ENCODE results near the gene CACNA1C. TPM values are rescaled to one million over a fixed set of nuclear protein-coding genes. Genes with fewer than 3 reads are reported as not detected.

Gene CACNA1C
- total and polyA plus RNA-seq, 2 donors (not counting 1 experiment from before 2014, with no cell fraction given): 0.01 to 0.02 TPM

GRCh38 chr12:2578211-2578610 is 525.4 kb downstream of the CACNA1C start:
- Histone ChIP-seq H4K20me1 (ENCODE audit: control insufficient read depth, insufficient read depth, low read length, poor library complexity, severe bottlenecking) (no peaks in the 10 kb centered on the region), H3K9me3 (ENCODE audit: control extremely low read depth in 1 of 3, control insufficient read depth in 2 of 3, insufficient read depth in 1 of 3, low read length in 2 of 3) (no peaks in the 10 kb centered on the region), H3K9ac (ENCODE audit: low read length) (no peak overlapping the region), H2AFZ (ENCODE audit: insufficient read depth, low read depth, low read length, poor library complexity, severe bottlenecking) (no peak overlapping the region), H3K4me3 (ENCODE audit: control extremely low read depth in 1 of 5, extremely low read depth in 1 of 5, insufficient read depth in 1 of 5, low read depth in 2 of 5, low read length in 4 of 5) (no peak overlapping the region), H3K27me3 (replicated peaks in 1 of 4; ENCODE audit: control extremely low read depth in 1 of 4, control insufficient read depth in 3 of 4, insufficient read depth in 4 of 4, low read length in 3 of 4) (peaks cover 0 to 9% (median 2%) of the 10 kb centered on the region in 4 experiments), H3K36me3 (replicated peaks in 1 of 2; ENCODE audit: control extremely low read depth in 1 of 2, control insufficient read depth in 1 of 2, extremely low read depth in 1 of 2, insufficient read depth in 2 of 2, low read length in 1 of 2) (no peaks in the 10 kb centered on the region), H3K27ac (ENCODE audit: low read length in 2 of 2) (no peak overlapping the region), H3K4me1 (ENCODE audit: control insufficient read depth in 2 of 2, insufficient read depth in 2 of 2, low read length in 2 of 2) (no peaks in the 10 kb centered on the region), H3K79me2 (ENCODE audit: control insufficient read depth, insufficient read depth, low read length) (no peaks in the 10 kb centered on the region), H3K4me2 (replicated peaks; ENCODE audit: low read depth, low read length, poor library complexity, severe bottlenecking) (no peak overlapping the region)
- intact Hi-C loops (cut with micrococcal nuclease): no loop called here
- Mint-ChIP-seq H3K27me3 (peaks cover 33% of the 10 kb centered on the region), H3K4me3 (no peak overlapping the region), H3K9me3 (ENCODE audit: insufficient read depth) (no peaks in the 10 kb centered on the region), H3K27ac (no peak overlapping the region), H3K4me1 (peaks cover 3% of the 10 kb centered on the region)
- WGBS (ENCODE audit: insufficient coverage): 96% methylated on average over 9 of the region's 9 CpGs
- POLR2A ChIA-PET: no interaction called here
- CTCF ChIA-PET: interaction anchor here (1.4 kb wide), 1 partner anchor 10 kb away, joined by 4 read pairs; no protein-coding TSS in a partner anchor
- no peak for ATAC-seq (ENCODE audit: low read depth)
- TF ChIP-seq, protein P1, sequence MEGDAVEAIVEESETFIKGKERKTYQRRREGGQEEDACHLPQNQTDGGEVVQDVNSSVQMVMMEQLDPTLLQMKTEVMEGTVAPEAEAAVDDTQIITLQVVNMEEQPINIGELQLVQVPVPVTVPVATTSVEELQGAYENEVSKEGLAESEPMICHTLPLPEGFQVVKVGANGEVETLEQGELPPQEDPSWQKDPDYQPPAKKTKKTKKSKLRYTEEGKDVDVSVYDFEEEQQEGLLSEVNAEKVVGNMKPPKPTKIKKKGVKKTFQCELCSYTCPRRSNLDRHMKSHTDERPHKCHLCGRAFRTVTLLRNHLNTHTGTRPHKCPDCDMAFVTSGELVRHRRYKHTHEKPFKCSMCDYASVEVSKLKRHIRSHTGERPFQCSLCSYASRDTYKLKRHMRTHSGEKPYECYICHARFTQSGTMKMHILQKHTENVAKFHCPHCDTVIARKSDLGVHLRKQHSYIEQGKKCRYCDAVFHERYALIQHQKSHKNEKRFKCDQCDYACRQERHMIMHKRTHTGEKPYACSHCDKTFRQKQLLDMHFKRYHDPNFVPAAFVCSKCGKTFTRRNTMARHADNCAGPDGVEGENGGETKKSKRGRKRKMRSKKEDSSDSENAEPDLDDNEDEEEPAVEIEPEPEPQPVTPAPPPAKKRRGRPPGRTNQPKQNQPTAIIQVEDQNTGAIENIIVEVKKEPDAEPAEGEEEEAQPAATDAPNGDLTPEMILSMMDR (IDR thresholded peaks at IDR 0.05): no peak
- no peak for TF ChIP-seq EZH2 (IDR thresholded peaks at IDR 0.05; ENCODE audit: borderline replicate concordance, insufficient read depth, low read depth, low read length, poor library complexity, severe bottlenecking)
- no peak for DNase-seq

GRCh38 chr12:2578772-2579171 is 526.0 kb downstream of the CACNA1C start:
- H3K9me3 Mint-ChIP-seq (ENCODE audit: insufficient read depth): no peaks in the 10 kb centered on the region
- H3K79me2 ChIP-seq (ENCODE audit: control insufficient read depth, insufficient read depth, low read length): no peaks in the 10 kb centered on the region
- ChIA-PET CTCF (interaction anchor here (1.4 kb wide), 1 partner anchor 9 kb away, joined by 4 read pairs; no protein-coding TSS in a partner anchor), POLR2A (no interaction called here)
- H3K4me2 ChIP-seq (replicated peaks; ENCODE audit: low read depth, low read length, poor library complexity, severe bottlenecking): no peak overlapping the region
- peaks cover 0 to 14% (median 4%) of the 10 kb centered on the region in 4 experiments for H3K27me3 ChIP-seq (replicated peaks in 1 of 4; ENCODE audit: control extremely low read depth in 1 of 4, control insufficient read depth in 3 of 4, insufficient read depth in 4 of 4, low read length in 3 of 4)
- H4K20me1 ChIP-seq (ENCODE audit: control insufficient read depth, insufficient read depth, low read length, poor library complexity, severe bottlenecking): no peaks in the 10 kb centered on the region
- no peak overlapping the region for H3K27ac Mint-ChIP-seq
- WGBS (ENCODE audit: insufficient coverage): 87% methylated on average over 6 of the region's 6 CpGs
- peaks cover 32% of the 10 kb centered on the region for H3K27me3 Mint-ChIP-seq
- no peak overlapping the region for H3K4me3 ChIP-seq (ENCODE audit: control extremely low read depth in 1 of 5, extremely low read depth in 1 of 5, insufficient read depth in 1 of 5, low read depth in 2 of 5, low read length in 4 of 5)
- peaks cover 3% of the 10 kb centered on the region for H3K4me1 Mint-ChIP-seq
- H3K4me1 ChIP-seq (ENCODE audit: control insufficient read depth in 2 of 2, insufficient read depth in 2 of 2, low read length in 2 of 2): no peaks in the 10 kb centered on the region
- no peaks in the 10 kb centered on the region for H3K9me3 ChIP-seq (ENCODE audit: control extremely low read depth in 1 of 3, control insufficient read depth in 2 of 3, insufficient read depth in 1 of 3, low read length in 2 of 3)
- H2AFZ ChIP-seq (ENCODE audit: insufficient read depth, low read depth, low read length, poor library complexity, severe bottlenecking): no peak overlapping the region
- no peak overlapping the region for H3K27ac ChIP-seq (ENCODE audit: low read length in 2 of 2)
- no peaks in the 10 kb centered on the region for H3K36me3 ChIP-seq (replicated peaks in 1 of 2; ENCODE audit: control extremely low read depth in 1 of 2, control insufficient read depth in 1 of 2, extremely low read depth in 1 of 2, insufficient read depth in 2 of 2, low read length in 1 of 2)
- no peak for TF ChIP-seq EZH2 (IDR thresholded peaks at IDR 0.05; ENCODE audit: borderline replicate concordance, insufficient read depth, low read depth, low read length, poor library complexity, severe bottlenecking)
- TF ChIP-seq, protein P1 (IDR thresholded peaks at IDR 0.05): no peak
- intact Hi-C loops (cut with micrococcal nuclease): no loop called here
- ATAC-seq (ENCODE audit: low read depth) (no peak), DNase-seq (no peak)
- no peak overlapping the region for H3K9ac ChIP-seq (ENCODE audit: low read length)
- H3K4me3 Mint-ChIP-seq: no peak overlapping the region

Data from B cell (primary cell).